HUDEP-2 (cell line): ENCODE measurements around the gene OR2L8.
A peak's percentile ranks its signal among the peaks of the same experiment; 100 is the strongest.

Experiments
- DNase-seq, 76 experiments: peaks; one replicate each; lab custom pipeline; 2025; ENCODE audit not compliant: unreplicated experiment in 76 of 76; lab: John Stamatoyannopoulos, UW

Gene OR2L8

GRCh38 chr1:247966532-247967204, 18.0 kb downstream of the OR2L8 start:
- DNase-seq, result no peak

- DNase-seq, result no peak
Observed at GRCh38 chr1:247992986-247993385, 44.3 kb downstream of the OR2L8 start.

- peak in 33 of 76 experiments; percentile 0 to 78 (median 36) for DNase-seq
Observed at GRCh38 chr1:247998811-247999210, 50.2 kb downstream of the OR2L8 start.
